ENCODE results near the gene ZNF593OS.

ZNF593OS gene

DNA sequence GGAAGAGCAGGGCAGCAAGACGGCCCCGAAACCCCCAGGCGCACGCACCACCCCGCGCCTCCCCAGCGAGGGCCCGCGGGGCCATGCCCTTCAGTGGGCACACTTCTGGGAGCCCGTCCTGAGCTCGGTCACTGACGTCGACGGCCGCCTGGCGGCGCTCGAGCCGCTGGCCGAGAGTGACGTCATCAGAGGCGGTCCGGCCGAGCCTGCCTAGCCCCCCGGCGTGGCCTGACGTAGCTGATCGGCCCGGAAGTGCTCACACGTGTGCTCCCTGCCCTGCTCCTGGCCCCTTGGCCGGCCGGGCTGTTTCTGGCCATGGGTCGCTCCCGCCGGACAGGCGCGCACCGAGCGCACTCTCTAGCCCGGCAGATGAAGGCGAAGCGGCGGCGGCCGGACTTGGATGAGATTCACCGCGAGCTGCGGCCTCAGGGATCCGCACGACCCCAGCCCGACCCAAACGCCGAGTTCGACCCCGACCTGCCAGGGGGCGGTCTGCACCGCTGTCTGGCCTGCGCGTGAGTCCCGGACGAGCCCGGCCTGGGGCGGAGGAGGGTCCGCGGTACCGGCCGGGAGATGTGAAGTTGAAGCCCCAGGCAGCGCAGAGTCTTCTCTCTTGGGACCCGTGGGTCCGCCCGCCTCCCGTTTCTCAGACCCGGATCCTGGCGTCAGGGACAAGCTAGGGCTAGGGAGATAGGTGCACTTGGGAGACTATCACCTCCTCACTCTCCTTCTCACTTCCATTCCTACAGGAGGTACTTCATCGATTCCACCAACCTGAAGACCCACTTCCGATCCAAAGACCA is 1.8 kb downstream of the ZNF593OS start, which contains the start of gene ZNF593:
Gene ZNF593 (plus strand): TSS at position 240 of the 803 bp plus-strand sequence. CDS start 76 bp downstream, at position 316.
- TF ChIP-seq, protein P1, sequence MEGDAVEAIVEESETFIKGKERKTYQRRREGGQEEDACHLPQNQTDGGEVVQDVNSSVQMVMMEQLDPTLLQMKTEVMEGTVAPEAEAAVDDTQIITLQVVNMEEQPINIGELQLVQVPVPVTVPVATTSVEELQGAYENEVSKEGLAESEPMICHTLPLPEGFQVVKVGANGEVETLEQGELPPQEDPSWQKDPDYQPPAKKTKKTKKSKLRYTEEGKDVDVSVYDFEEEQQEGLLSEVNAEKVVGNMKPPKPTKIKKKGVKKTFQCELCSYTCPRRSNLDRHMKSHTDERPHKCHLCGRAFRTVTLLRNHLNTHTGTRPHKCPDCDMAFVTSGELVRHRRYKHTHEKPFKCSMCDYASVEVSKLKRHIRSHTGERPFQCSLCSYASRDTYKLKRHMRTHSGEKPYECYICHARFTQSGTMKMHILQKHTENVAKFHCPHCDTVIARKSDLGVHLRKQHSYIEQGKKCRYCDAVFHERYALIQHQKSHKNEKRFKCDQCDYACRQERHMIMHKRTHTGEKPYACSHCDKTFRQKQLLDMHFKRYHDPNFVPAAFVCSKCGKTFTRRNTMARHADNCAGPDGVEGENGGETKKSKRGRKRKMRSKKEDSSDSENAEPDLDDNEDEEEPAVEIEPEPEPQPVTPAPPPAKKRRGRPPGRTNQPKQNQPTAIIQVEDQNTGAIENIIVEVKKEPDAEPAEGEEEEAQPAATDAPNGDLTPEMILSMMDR (IDR thresholded peaks at IDR 0.05): peak; percentile 97
- no peak for TF ChIP-seq ZFX (IDR thresholded peaks at IDR 0.05; ENCODE audit: borderline replicate concordance)

DNA sequence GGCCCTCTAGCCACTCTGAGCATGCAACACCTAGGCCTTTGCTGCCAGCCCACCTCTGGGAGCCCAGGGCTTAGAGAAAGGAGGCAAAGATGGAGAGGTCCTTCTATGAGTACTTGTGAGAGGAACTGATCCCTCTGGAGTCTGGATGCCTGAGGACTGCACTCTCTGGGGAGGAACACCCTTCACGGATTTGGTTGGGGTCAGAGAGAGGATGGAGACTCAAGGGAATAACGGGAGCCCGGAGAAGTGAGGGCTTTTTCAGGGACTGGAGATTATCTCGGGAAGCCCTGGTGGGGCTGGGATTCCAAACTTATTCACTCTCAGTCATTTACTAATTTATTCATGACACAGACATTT is 2.5 kb downstream of the ZNF593OS start:
- H3K27ac ChIP-seq: no peak overlapping the region
- TF ChIP-seq, protein P1 (IDR thresholded peaks at IDR 0.05): no peak
- TF ChIP-seq ZFX (IDR thresholded peaks at IDR 0.05; ENCODE audit: borderline replicate concordance): no peak

More for the DNA sequence above, 1.8 kb downstream of the ZNF593OS start, which contains the start of gene ZNF593:
- peak within 1 kb of the TSS; percentile 62 for H3K27ac ChIP-seq

- peak within 1 kb of the TSS; percentile 62 for H3K27ac ChIP-seq
- TF ChIP-seq ZFX (IDR thresholded peaks at IDR 0.05; ENCODE audit: borderline replicate concordance): no peak
- TF ChIP-seq, protein P1 (IDR thresholded peaks at IDR 0.05): no peak
Observed at GRCh38 chr1:26168410-26169197, 3.0 kb downstream of the ZNF593OS start, which contains the start of gene C1orf232. TSS of gene C1orf232 (minus strand) at chr1:26168963. CDS start at chr1:26168499, 464 bp downstream.

- TF ChIP-seq, protein P1 (IDR thresholded peaks at IDR 0.05): no peak
- TF ChIP-seq ZFX (IDR thresholded peaks at IDR 0.05; ENCODE audit: borderline replicate concordance): no peak
- H3K27ac ChIP-seq: no peak overlapping the region
Observed at GRCh38 chr1:26166719-26167281, 4.8 kb downstream of the ZNF593OS start.

DNA sequence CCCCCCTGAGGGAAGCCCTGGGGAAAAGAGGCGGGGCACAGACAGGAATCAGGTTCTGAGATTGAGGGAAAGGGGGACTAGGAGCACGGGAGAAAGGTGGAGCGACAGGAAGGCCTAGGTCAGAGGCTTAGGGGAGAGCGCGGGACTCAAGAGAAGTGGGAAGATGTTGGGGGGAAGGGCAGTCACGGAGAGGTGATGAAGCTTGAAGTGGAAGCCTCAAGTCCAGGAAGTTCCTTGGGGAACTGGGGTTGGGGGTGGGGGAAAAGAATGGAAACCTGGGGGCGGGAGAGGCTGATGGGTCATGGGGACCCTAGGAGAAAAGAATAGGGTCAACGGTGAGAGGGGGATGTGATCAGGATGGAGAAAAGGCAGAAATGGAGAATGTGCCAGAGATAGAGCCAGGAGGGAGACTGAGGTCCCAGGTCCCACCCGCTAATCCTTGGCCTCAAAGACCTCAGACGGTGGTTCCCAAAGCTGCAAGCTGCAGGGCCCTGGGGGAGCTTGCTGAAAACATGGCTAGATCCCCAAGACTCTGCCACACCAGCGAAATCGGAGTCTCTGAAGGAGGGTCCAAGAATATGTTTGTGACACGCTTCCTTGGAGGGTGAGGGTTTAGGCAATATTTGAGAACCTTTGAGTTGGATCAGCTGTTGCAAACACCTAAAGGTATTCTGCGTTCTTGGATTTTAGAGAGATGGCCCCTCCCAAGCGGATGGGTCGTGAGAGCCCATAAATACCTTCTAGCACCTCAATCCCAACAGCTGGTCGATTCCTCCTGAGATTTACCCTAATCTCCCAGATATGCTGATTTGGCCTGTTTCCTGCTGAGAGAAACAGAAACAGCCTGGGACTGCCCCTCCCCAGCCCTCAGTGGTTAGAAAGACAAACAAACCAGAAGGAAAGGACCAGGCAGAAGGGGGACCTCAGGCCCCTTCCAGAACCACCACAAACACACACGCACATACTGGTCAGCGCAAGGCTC is 6.5 kb downstream of the ZNF593OS start:
- H3K27ac ChIP-seq: no peak overlapping the region
- TF ChIP-seq, protein P1 (IDR thresholded peaks at IDR 0.05): no peak
- TF ChIP-seq ZFX (IDR thresholded peaks at IDR 0.05; ENCODE audit: borderline replicate concordance): no peak

- H3K27ac ChIP-seq: no peak overlapping the region
- no peak for TF ChIP-seq ZFX (IDR thresholded peaks at IDR 0.05; ENCODE audit: borderline replicate concordance)
- TF ChIP-seq, protein P1 (IDR thresholded peaks at IDR 0.05): peak; percentile 97
Observed at GRCh38 chr1:26164036-26164860, 7.4 kb downstream of the ZNF593OS start.
